DMS153 (cell line): ENCODE results near the gene PSMB9.
A peak's percentile ranks its signal among the peaks of the same experiment; 100 is the strongest.
"Not testable (repeated sequence)": the region's sequence is repeated elsewhere in the genome, so short reads cannot be mapped to it uniquely, and the experiment has no call there.

Source experiments
- DNase-seq: peaks from one replicate; lab custom pipeline; 2025; lab: John Stamatoyannopoulos, UW

Gene PSMB9

DNA sequence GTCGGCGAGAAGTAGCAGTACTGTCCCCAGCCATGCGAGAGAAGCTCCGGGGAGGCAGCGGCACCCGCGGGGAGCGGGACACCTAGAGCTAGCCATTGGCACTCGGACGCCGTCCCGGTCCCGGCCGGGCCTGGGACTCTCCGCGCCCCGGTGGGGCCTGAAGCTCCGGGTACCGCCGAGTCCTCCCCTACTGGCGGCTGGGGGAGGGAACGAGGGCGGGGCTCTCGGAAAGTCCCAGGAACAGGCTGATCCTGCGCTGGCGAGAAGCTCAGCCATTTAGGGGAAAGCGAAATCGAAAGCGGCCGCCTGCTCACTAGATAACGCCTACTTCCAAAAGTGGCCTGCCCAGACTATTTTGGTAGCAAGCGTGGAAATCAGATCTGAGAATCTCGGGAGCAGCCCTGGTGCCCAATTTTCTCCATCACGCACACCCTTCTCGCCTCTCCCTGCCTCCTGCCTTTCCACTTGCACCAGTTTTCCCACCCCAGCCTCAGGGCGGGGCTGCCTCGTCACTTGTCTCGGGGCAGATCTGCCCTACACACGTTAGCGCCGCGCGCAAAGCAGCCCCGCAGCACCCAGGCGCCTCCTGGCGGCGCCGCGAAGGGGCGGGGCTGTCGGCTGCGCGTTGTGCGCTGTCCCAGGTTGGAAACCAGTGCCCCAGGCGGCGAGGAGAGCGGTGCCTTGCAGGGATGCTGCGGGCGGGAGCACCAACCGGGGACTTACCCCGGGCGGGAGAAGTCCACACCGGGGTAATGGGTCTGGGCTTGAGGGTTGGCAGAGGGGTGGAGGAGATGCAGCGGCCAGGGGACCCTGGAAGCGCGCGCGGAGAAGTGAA lies at the start of gene PSMB9, which contains the start of gene TAP1:
Gene PSMB9, plus strand, starts transcription at position 652 of the 835 bp plus-strand sequence. Its CDS starts 38 bp downstream, at position 690.
Gene TAP1, minus strand, starts transcription at position 164 of the 835 bp plus-strand sequence. Its CDS starts 68 bp downstream, at position 96.
- DNase-seq: peak; percentile 89

DNA sequence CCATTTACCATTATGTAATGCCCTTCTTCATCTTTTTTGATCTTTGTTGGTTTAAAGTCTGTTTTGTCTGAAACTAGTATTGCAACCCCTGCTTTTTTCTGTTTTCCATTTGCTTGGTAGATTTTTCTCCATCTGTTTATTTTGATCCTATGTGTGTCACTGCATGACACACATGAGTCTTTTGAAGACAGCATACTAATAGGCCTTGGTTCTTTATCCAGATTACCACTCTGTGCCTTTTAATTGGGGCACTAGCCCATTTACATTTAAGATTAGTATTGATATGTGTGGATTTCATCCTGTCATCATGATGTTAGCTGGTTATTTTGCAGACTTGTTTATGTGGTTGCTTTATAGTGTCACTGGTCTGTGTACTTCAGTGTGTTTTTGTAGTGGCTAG lies 48.6 kb upstream of the PSMB9 start:
- DNase-seq: not testable (repeated sequence)

GRCh38 chr6:32807020-32807580 lies 46.9 kb upstream of the PSMB9 start:
- DNase-seq: no peak

- no peak for DNase-seq
Observed at GRCh38 chr6:32809171-32809570, 44.8 kb upstream of the PSMB9 start.

DNA sequence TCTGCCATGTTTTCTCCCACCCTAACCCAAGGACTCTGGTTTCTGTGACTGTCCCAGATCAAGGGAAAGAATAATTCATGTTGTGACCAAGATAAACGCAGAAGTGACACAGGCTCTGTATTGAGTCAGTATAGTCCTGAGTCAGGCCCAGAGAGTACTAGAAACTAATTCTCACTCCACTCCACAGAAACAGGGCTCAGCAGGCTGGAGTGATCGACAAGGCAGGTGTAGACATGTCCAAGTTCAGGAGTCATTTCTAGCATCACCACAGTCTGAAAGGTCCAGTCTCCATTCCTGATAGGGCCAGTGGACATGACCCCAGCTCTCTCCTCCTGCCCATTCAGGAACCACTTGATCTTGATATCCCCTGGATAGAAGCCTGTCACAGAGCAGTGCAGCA lies 39.8 kb upstream of the PSMB9 start:
- no peak for DNase-seq

DNA sequence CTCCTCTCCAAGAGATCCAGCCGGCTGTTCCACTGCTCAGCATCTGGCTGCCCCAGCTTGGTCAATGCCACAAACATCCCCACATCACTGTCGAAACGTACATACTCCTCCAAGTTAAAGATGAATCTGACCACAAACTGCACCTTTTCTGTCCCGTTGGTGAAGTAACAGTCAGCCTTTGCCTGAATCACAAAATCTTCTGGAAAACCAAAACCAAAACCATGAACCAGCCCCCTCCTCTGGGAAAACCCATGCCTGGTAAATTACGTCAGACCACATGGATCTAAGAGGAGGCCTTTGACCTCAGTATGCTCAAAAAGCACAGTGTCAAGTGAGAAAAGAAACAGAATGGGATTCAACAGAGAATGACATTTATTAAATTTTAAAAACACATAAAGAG lies 38.9 kb upstream of the PSMB9 start:
- DNase-seq: no peak

GRCh38 chr6:32815996-32816395 lies 38.0 kb upstream of the PSMB9 start:
- DNase-seq: no peak

DNA sequence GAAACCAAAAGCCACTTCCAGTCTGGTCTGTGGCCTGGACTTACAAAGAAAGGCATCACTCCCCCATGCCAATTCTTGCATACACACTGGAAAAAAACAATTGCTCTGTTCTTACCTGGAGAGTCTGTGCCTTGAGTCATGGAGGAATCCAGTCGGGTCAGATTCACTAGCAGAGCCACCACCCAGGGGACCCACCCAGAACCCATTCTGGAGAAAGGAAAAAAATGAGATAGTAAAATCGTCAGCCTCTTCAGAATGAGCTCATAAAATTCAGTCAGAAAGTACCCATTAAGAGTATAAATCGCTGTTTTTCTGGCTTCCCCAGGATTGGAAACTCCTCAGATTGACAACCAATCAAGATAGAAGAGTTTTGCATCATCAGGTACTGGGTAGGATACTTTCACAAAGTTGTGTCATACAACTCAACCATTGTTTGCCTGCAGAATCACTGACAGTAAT lies 37.2 kb upstream of the PSMB9 start, which contains the start of gene HLA-DOB:
Gene HLA-DOB, minus strand, starts transcription at position 257 of the 459 bp plus-strand sequence. Its CDS starts 51 bp downstream, at position 206.
- DNase-seq: no peak

DNA sequence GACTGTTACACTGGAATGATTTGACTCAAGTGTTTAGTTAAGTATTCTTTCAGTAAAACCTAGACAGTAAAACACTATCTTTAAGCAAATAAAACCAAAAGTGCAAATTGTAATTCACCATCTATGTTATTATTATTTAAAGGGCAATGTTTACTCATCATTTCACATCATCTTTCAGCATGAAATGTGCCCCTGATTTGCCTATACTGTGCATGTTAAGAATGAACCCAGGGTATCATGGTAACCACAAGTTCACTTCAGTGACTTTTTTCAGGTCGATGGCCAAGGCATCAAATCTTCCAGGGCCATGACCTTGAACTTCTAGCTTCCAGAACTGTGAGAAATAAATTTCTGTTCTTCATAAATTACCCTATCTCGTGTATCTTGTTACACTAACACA lies 35.1 kb upstream of the PSMB9 start:
- no peak for DNase-seq

DNA sequence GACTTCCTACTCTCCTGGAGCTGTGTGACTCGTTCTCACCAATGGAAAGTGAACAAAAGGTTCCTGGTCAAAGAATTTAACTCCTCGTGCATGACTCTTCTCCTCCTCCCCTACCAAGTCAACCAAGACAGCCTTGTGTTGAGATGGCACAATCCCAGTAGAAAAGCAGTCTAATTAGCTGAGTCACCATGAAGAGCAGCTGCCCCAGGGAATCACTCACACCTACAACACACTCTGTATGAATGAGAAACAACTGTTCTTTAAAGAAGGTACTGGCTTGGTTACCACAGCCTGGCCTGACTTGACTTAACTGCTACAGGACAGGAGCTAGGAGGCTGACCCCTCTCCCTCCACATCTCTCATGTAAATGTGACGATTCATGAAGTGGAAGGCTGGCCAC lies 34.3 kb upstream of the PSMB9 start:
- DNase-seq: no peak

DNA sequence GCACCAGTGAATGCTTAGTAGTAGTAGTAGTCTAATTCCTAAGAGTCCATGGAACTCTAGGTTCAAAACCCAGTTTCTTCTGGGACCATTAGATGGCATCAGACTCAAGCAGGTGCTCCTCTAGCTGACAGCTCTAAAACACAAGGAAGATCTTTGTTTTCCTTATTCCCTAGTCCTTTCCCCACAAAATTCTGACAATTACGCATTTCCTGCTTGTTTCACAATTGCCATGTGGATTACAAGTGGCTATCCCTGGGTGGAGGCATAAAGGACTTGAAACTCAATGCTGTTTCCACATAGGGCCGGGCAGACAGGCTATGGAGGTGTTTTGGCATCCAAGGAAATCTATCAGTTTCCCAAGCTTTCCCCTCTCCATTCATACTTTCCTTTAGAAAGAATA lies 28.0 kb upstream of the PSMB9 start:
- DNase-seq: no peak

DNA sequence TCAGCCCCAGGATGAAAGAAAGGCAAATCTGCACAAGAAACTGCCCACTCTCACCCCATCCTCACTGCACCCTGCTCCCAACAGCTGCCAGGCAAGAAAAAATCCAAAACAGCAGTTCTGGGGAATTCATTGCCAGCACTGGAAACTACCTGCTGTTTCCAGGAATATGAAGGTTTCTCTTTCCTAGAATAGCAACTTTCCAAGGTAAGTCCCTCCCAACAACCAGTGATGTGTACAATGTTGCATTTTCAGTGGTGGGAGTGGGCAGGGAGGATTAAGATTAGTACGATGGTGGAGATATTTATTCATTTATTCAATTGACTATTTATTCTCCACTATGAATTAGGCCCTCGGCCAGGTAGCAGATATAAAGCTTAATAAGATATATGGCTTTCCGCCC lies 27.0 kb upstream of the PSMB9 start:
- DNase-seq: no peak

- DNase-seq: no peak
Observed at GRCh38 chr6:32829495-32829894, 24.5 kb upstream of the PSMB9 start.

- DNase-seq: no peak
Observed at GRCh38 chr6:32830017-32830416, 24.0 kb upstream of the PSMB9 start.

DNA sequence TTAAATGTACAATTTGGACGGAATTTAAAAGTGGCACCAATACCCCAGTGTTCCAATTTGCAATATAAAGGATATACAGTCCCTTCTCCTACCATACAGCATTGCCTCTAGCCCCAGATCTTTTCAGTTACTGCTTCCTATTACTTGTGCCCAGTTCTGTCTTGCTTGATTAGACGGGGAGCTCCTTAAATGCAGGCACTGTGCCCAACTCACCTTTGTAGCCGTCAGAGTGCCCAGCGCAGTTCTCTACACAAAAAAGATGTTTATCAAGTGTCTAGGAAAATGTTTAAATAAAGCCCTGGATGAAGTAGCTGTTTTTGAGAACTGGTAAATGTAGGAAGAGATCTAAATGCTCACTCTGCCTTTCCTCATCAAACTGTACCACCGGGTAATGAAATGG lies 23.1 kb upstream of the PSMB9 start:
- no peak for DNase-seq

DNA sequence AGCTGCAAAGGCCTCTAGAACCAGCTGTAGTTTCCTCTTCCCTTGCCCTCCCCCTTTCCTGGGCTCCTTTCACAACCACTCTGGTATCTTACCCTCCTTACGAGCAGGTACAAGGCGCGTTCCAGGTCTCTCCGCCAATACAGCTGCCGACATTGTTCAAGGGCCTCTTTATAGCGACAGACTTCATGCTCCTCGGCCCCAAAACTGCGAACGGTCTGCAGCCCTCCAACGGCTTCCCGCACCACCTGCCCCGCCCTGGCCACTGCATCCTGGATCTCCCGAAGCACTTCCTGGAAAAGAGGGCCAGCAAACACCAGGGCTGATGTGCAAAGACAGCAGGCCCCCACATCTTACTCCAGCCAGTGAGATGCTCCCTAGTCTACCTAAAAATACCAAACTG lies 21.5 kb upstream of the PSMB9 start:
- no peak for DNase-seq

- DNase-seq: no peak
Observed at GRCh38 chr6:32833664-32834063, 20.3 kb upstream of the PSMB9 start.

GRCh38 chr6:32835167-32835893 lies 18.7 kb upstream of the PSMB9 start:
- DNase-seq: no peak

DNA sequence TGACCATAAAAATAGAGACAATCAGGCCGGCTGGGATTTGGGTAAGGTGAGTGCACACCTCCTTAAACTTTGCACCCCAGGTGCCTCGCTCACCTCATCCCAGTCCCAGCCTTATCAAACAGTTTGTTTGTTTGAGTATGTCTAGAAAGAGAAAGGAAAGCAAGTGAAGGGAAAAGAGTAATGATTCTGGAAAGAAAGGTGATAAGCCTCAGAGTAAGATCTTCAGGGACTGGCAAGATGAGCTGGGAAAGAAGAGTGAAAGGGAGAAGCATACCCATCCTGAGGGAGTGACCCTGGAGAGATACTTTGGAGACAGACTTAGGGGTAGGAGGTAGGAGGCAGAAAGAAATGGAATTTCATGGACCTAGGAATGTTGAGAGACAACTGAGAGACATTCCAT lies 17.1 kb upstream of the PSMB9 start:
- no peak for DNase-seq

DNA sequence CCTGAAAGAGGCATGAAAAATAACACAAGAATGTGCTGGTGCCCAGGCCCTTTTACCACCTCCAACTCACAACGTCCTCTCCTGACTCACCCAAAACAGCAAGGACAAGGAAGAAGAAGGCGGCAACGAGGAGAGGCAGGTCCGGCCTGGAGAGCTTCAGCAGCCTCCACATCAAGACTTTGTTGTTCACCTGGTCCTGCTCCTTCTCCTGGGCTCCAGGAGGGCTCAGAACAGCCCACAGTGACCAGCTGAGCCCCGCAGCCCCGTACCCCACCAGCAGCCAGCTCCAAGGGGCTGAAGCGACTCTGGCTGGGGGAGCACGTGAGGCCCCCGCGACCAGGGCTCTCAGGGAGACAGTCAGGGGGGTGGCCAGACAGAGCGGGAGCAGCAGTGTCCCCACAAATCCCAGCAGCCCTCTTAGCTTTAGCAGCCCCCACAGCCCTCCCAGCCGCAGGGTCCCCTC lies 16.3 kb upstream of the PSMB9 start:
- DNase-seq: no peak

DNA sequence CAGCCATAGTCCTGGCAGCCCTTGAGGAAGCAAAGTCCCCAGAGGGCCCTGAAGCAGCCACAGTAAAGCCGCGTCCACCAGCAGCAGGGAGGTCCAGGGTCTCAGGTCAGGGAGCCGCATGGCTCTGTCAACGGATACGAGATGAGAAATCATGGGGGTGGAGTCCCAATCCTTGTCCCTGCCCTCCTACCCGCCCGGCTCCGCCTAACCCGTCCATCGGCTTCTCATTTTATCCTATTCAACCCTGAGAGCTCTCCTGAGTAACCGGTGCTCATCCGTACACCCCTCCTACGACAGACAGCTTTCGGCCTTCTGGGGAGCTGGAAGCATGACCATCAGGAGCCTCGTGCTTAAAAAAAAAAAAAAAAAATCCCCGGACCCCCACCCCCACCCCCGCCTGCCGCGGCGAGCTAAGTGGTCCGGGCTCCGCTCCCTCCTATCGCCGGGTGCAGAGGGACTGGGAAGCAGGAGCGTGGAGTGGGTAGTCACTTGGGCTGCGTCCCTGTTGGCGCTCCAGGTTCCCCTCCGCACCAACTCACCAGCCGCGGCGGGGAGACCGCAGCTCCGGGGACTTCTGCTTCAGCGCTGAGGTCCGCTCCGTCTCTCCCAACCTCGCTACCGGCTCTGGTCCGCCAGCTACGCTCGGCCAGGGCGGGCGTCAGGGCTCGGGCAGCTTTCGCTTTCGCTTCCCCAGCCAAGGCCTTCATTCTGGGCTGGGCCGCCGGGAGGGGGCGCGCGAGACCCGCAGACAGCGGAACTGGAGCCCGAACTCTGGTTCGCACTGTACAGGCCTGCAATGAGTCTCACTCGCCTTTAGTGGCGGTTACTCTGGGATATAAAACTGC lies 15.7 kb upstream of the PSMB9 start, which contains the start of gene TAP2:
Gene TAP2, minus strand, starts transcription at position 626 of the 845 bp plus-strand sequence. Its CDS starts 506 bp downstream, at position 120.
- peak; percentile 83 for DNase-seq
